Left cardiac atrium (tissue), 4 donors: Measurements from ENCODE around the gene FXYD6. TPM values are rescaled to one million over a fixed set of nuclear protein-coding genes. Genes with fewer than 3 reads are reported as not detected.
"Not testable (repeated sequence)": the region's sequence is repeated elsewhere in the genome, so short reads cannot be mapped to it uniquely, and the experiment has no call there.

Experiments
- ATAC-seq, 2 donors: fragments of 200-7000 bp; cut with Tn5 transposase; one replicate each; pipeline ENCODE4 v1.9.1; 2020; ENCODE audit warnings: mild to moderate bottlenecking in 2 of 2, moderate library complexity in 2 of 2
- DNase-seq: peaks from one replicate; pipeline ENCODE4 v3.0.0-alpha.2; 2020
- intact Hi-C, 2 donors: fragments of 100-400 bp; cut with DNase I; formaldehyde crosslinking; loops; one replicate each; pipeline versions ENCODE4 v1.14.1 to v1.15.1; 2022 to 2023
- total RNA-seq, 2 donors: library from RNA; stranded (reverse); fragmentation: NEBNext Ultra II Directional; extraction: Animal tissue kit (Norgen Biotek cat#: 25700); gene quantifications; one replicate each; pipeline ENCODE4 v1.2.1, GENCODE V29; 2021
- donor health status: DM: no; HTN: yes; CAD: no.
- donor health status: DM: no; HTN: yes; CAD: no; lungs with severe emphysema.
- donor health status: DM: yes; HTN: yes; CAD: no.
- donor health status: Dilated cardiomyopathy.

FXYD6 gene
- total RNA-seq, 2 donors from 2014 or later, result 31.2 to 37.6 TPM

DNA sequence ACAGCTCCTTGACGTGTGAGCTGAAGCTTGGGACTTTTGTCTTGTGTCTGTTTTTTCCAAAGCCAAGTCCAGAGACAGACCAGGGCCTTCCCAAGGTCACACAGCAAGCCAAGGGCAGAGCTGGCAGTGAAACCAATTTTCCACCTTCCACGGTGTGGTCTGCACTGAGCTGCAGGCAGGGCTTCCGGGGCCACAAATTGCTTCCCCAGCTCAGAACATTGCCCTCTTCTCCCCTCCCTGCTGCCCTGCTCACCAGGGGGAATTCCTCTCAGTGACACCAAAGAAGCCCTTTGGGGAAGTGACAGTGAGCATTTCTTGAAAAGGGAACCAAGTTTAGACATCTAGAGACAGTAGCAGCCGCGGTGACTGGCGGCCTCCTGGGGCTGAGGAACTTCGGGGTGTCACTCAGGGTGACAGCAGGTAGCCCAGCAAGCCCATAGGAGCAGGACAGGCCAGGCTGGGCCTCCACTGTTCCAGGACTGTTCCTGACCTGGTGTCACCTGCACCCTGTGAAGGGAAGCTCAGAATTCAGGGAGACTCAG, 61.1 kb downstream of the FXYD6 start:
- DNase-seq (peak; percentile 39), ATAC-seq (peak; percentile 15 to 27)
- intact Hi-C loops, result loop anchor here in 1 of 2 donors (5.0 kb wide), 1 partner anchor 373 kb away; no protein-coding TSS in a partner anchor

- peak; percentile 75 for DNase-seq
- intact Hi-C loops, result loop anchor here in 1 of 2 donors (5.0 kb wide), 1 partner anchor 373 kb away; no protein-coding TSS in a partner anchor
- peak in 1 of 2 donors; percentile 18 for ATAC-seq
Measured at GRCh38 chr11:117814766-117815261, 61.6 kb downstream of the FXYD6 start.

GRCh38 chr11:117814204-117814765, 62.2 kb downstream of the FXYD6 start:
- DNase-seq, result no peak
- ATAC-seq, result no peak
- intact Hi-C loops, result no loop called here

- ATAC-seq, intact Hi-C loops, DNase-seq: not testable (repeated sequence)
Measured at GRCh38 chr11:117810056-117810451, 66.4 kb downstream of the FXYD6 start.

- ATAC-seq, result peak; percentile 94 to 97
- DNase-seq, result peak; percentile 81
- intact Hi-C loops, result loop anchor here in 1 of 2 donors (1.0 kb wide), 1 partner anchor 366 kb away; no protein-coding TSS in a partner anchor
Measured at GRCh38 chr11:117809236-117810055, 67.0 kb downstream of the FXYD6 start.

DNA sequence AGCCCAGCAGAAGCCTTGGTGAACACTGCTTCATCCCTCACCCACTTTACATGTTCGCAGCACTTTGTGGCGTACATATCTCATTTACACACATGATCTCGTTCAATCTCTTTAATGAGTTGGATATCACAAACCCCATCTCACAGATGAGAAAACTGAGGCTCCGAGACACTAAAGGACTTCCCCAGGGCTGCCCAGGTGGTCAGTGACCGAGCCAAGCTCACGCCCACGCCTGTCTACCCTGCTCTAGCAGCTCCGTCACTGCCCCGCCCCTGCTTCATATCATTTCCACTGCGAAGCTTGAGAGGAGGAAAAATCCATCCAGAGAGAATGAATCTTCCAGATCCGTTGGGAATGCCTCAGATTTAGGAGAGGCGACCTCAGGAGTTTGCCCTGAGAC, 67.7 kb downstream of the FXYD6 start:
- intact Hi-C loops, result loop anchor here in 1 of 2 donors (1.0 kb wide), 1 partner anchor 365 kb away; no protein-coding TSS in a partner anchor
- peak; percentile 53 for DNase-seq
- peak in 1 of 2 donors; percentile 76 for ATAC-seq

DNA sequence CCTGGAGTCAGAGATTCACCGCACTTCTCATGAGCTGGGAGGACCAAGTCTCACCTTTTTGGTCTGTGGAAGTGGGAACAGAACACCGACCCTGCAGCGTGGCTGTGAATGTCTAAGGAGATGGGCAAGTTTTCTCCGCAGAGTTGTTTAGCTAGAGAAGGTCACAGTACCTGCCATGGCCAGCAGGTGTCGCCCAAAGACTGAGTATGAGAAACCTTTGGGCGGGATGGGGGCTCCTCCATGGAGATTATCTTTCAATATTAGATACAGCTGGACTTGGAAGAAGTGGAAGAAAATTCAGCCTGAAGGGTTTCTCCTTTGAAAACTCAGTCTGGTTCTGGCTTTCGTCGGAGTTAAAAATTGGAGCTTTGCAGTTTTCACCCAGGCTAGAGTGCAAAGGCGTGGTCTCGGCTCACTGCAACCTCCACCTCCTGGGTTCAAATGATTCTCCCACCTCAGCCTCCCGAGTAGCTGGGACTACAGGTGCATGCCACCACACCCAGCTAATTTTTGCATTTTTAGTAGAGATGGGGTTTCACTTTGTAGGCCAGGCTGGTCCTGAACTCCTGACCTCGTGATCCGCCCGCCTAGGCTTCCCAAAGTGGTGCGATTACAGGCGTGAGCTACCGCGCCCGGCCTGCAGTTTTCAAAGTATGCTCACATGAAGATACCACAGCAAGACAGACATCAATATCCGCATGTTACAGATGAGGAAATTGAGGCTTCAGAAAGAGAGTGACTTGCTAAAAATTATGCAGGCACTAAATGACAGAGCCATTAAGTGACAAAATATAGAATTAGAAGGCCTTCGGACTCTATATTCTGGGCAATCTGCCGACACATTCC, 68.8 kb downstream of the FXYD6 start:
- intact Hi-C loops, result loop anchor here in 1 of 2 donors (2.0 kb wide), 1 partner anchor 245 kb away; no protein-coding TSS in a partner anchor
- ATAC-seq, result peak; percentile 39 to 56
- DNase-seq, result peak; percentile 81

DNA sequence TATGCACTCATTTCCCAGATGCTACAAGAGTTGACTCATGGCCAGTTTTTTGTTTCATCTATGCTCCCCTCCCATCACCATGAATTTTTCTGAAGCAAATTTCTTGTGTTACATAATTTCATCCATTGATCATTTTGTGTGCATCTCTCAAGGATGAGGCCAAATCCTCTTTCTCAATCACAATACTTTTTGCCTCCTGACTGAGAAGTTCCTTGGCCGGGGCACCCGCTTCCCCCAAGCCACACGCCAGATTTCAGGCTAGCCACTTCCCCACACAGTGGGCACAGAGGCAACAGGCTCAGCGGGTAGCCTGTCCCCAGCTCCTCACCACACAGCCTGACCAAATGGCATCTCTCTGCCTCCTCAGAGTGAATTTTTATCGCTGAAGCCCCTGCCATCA, 69.6 kb downstream of the FXYD6 start:
- no peak for DNase-seq
- ATAC-seq, result no peak
- intact Hi-C loops, result loop anchor here in 1 of 2 donors (2.0 kb wide), 1 partner anchor 246 kb away; no protein-coding TSS in a partner anchor

- intact Hi-C loops, result no loop called here
- DNase-seq (no peak), ATAC-seq (no peak)
Measured at GRCh38 chr11:117805045-117805444, 71.4 kb downstream of the FXYD6 start.

GRCh38 chr11:117803896-117804295, 72.6 kb downstream of the FXYD6 start:
- ATAC-seq (no peak), DNase-seq (no peak)
- intact Hi-C loops, result no loop called here

DNA sequence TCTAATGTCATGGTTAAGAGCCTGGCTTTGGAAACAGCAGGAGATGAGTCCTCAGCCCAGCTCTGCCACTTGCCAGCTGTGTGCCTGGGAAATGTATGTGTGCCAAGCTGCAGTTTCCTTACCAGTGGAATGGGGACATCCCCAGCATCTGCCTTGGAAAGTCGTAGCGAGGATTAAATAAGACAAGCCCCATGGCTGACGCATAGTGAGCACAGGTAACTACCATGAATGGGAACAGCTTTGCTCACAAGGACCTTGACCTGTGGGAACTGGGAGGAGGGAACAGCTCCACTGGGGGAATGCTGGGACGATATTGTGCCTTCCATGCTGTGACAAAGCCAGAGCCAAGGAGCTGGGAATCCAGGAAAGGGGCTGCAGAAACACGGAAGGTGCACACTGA, 76.8 kb downstream of the FXYD6 start:
- no peak for DNase-seq
- no peak for ATAC-seq
- intact Hi-C loops, result loop anchor here in 1 of 2 donors (10.0 kb wide), 1 partner anchor 185 kb away; no protein-coding TSS in a partner anchor

DNA sequence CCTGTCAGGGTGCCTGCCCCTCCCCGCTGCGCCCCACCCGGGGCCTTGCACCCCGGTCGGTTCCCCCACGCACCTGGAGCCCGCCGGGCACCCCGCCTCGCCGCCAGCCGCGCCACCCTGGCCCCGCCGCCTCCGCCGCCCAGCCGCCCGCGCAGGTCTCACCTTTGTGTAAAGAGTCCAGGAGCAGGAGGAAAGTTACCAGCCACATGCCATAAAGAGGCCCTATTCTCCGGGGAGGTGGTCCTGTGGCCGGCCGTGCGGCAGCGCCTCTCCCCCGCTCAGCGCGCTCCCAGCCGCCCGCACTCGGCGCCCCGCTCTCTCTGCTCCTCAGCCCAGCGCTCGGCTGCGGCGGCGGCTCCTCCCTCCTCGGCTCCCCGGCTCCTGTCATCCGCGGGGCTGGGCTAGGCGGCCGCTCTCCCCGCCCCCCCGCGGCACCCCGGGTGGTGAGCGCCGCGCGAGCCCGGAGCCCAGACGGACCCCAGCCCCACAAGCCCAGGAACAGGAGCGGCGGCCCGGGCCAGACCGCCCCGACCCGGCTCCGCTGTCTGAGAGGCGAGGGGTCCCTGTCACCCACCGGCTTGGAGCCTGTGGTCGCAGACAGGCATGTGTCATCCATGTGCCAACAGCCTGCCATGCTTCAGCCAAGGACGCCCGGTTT, 79.5 kb downstream of the FXYD6 start, which contains the start of gene DSCAML1:
TSS of gene DSCAML1 (minus strand) at position 345 of the 658 bp plus-strand sequence. CDS start at position 208, 137 bp downstream.
- intact Hi-C loops, result loop anchor here in 1 of 2 donors (10.0 kb wide), 1 partner anchor 182 kb away; no protein-coding TSS in a partner anchor
- peak; percentile 88 to 92 for ATAC-seq
- DNase-seq, result peak; percentile 59

DNA sequence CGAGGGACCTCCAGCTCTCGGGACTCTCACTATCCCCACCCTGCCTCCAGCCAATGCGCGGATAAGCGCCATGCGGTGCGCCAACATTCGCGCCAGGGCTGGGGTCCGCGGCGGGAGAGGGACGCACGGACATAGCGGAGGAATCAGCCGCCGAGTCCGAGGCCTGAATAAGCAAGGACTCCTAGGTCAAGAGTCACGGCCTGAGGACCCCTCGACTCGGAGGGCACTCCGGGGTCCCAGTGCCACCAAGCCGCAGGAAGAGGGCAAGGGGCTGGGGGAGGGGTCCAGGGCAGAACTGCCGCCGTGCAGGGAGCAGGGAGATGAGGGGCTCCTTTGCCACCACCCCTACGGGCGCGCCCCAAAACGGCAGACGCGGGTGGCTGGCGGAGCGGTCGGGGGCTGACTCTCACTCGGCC, 80.0 kb downstream of the FXYD6 start:
- DNase-seq (no peak), ATAC-seq (peak in 1 of 2 donors; percentile 18)
- intact Hi-C loops, result loop anchor here in 1 of 2 donors (10.0 kb wide), 1 partner anchor 182 kb away; no protein-coding TSS in a partner anchor

- intact Hi-C loops, result loop anchor here in 1 of 2 donors (10.0 kb wide), 1 partner anchor 181 kb away; no protein-coding TSS in a partner anchor
- ATAC-seq, result peak in 1 of 2 donors; percentile 33
- DNase-seq, result no peak
Measured at GRCh38 chr11:117795638-117796455, 80.6 kb downstream of the FXYD6 start.

- intact Hi-C loops, result loop anchor here in 1 of 2 donors (10.0 kb wide), 1 partner anchor 180 kb away; no protein-coding TSS in a partner anchor
- no peak for DNase-seq
- ATAC-seq, result no peak
Measured at GRCh38 chr11:117794772-117795629, 81.5 kb downstream of the FXYD6 start.

DNA sequence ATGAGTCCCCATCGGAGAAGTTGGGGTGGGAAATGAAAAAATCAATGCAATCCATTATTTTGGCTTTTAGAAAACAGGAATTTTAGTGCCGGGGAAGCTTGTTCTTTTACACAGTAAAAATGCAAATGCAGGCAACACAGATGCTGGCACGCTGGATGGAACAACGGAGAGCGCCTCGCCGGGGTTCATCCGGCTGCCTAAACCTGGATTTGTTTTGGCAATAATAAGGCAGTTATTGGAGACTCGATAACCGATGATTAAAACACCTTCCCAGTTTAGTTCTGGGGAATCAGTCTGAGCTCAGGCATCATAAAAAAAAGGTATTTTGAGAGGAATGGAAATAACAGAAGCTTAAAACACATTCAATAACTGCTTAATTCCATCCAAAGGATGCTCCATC, 82.3 kb downstream of the FXYD6 start:
- intact Hi-C loops, result loop anchor here in 1 of 2 donors (10.0 kb wide), 1 partner anchor 179 kb away; no protein-coding TSS in a partner anchor
- DNase-seq, result no peak

More for the DNA sequence above, 82.3 kb downstream of the FXYD6 start:
- ATAC-seq, result no peak
